Thyroid gland (tissue), 4 donors: ENCODE data around the gene LRRC59. TPM values are rescaled to one million over a fixed set of nuclear protein-coding genes. Genes with fewer than 3 reads are reported as not detected.

ENCODE experiments used
- DNase-seq, 2 donors: peaks; one replicate each; pipeline ENCODE4 v3.0.0-alpha.2; 2019
- H3K27ac ChIP-seq, 3 donors: fragments of 200-600 bp; sonication (generic); 1 replicate in 2 of 3; 2 replicates in 1 of 3; pipeline ENCODE4 v1.5.1; 2016 to 2019; ENCODE audit warnings: mild to moderate bottlenecking in 1 of 3, moderate library complexity in 1 of 3
- H3K27me3 ChIP-seq: fragments of 200-600 bp; sonication (generic); one replicate; pipeline ENCODE4 v1.5.1; 2019
- H3K36me3 ChIP-seq, 2 donors: fragments of 200-600 bp; sonication (generic); one replicate each; pipeline ENCODE4 v1.5.1; 2016 to 2019
- H3K4me1 ChIP-seq, 2 donors: fragments of 200-600 bp; sonication (generic); one replicate each; pipeline ENCODE4 v1.5.1; 2017 to 2019
- H3K4me3 ChIP-seq, 3 donors: fragments of 200-600 bp; sonication (generic); replicated peaks in 1 of 3; 1 replicate in 2 of 3; 2 replicates in 1 of 3; pipeline ENCODE4 v1.5.1; 2016; ENCODE audit warnings: mild to moderate bottlenecking in 1 of 3
- H3K9me3 ChIP-seq: fragments of 200-600 bp; sonication (generic); one replicate; pipeline ENCODE4 v1.5.1; 2017
- POLR2A ChIP-seq, 2 donors: fragments of 450-650 bp; IDR thresholded peaks; one replicate each; pipeline ENCODE4 v1.6.1; 2017; ENCODE audit warnings: antibody characterized with exemption in 2 of 2, mild to moderate bottlenecking in 2 of 2, moderate library complexity in 1 of 2
- WGBS, 2 donors: methylation state at CpG; one replicate each; pipeline ENCODE4 v1.1.5; 2017; 5-methylcytosine and 5-hydroxymethylcytosine counted together
- intact Hi-C: fragments of 100-400 bp; cut with DNase I; formaldehyde crosslinking; loops from one replicate; pipeline ENCODE4 v1.15.1; 2023
- total RNA-seq, 4 donors: library from RNA; depleted of rRNA; stranded (reverse); fragments of >200 nt; gene quantifications; one replicate each; pipeline ENCODE4 v1.2.3, GENCODE V29; 2016
- TF ChIP-seq, protein P1 (sequence below), 6 experiments: fragments of 200-600 bp in 3 of 6; fragments of 450-650 bp in 3 of 6; sonication (generic) in 3 of 6; IDR thresholded peaks; one replicate each; pipeline ENCODE4 v1.5.1; 2016 to 2019; ENCODE audit warnings: antibody characterized with exemption in 6 of 6, mild to moderate bottlenecking in 2 of 6, inconsistent platforms in 1 of 6, moderate library complexity in 1 of 6

LRRC59 gene
- total RNA-seq, 4 donors from 2014 or later: 57.4 to 91.0 (median 77.5) TPM

DNA sequence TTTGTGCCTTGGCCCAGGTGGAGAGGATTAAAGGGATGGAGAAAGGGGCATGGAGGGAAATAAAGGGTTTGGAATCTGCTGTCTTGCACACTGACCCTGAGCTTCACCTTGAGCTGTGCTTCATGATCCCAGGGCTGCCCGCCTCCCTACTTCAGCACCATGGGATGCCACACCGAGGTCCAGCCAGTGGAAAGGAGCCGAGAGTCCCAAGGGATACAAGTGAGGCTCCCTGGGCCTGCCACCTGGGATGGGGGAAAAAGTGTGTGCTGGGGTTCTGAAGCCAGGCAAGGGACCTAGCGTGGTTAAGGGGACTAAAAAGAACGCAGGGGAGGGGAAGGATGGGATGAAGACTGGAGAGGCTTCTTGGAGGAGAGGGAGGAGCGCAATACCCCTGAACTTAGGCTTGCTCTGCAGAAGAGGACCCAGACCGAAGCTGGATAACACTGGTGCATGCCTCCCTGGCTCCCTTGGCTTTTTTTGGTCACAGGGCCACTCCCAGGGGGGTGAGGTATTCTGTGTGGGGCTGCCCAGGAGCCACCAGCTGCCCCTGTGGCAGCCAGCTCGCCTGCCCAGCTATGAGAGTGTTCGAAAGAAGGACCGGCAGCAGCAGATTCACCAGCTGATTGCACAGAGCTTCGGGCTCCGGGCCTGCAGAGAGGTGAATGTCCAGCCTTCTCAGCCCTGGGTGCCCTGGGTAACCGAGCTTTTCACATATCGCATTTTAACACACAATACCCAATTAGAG is 31.5 kb downstream of the LRRC59 start:
- WGBS, 2 donors: 88 to 93% methylated on average over 13 of the region's 14 CpGs
- peaks cover 0 to 6% of the 10 kb centered on the region in 2 donors for H3K4me1 ChIP-seq
- intact Hi-C loops: no loop called here
- DNase-seq: no peak
- H3K27ac ChIP-seq: no peak overlapping the region
- TF ChIP-seq, protein P1, sequence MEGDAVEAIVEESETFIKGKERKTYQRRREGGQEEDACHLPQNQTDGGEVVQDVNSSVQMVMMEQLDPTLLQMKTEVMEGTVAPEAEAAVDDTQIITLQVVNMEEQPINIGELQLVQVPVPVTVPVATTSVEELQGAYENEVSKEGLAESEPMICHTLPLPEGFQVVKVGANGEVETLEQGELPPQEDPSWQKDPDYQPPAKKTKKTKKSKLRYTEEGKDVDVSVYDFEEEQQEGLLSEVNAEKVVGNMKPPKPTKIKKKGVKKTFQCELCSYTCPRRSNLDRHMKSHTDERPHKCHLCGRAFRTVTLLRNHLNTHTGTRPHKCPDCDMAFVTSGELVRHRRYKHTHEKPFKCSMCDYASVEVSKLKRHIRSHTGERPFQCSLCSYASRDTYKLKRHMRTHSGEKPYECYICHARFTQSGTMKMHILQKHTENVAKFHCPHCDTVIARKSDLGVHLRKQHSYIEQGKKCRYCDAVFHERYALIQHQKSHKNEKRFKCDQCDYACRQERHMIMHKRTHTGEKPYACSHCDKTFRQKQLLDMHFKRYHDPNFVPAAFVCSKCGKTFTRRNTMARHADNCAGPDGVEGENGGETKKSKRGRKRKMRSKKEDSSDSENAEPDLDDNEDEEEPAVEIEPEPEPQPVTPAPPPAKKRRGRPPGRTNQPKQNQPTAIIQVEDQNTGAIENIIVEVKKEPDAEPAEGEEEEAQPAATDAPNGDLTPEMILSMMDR (IDR thresholded peaks at IDR 0.05): no peak
- TF ChIP-seq POLR2A (IDR thresholded peaks at IDR 0.05): no peak
- H3K27me3 ChIP-seq: no peaks in the 10 kb centered on the region
- H3K9me3 ChIP-seq: no peaks in the 10 kb centered on the region
- no peak overlapping the region for H3K4me3 ChIP-seq
- H3K36me3 ChIP-seq: peaks cover 31 to 42% of the 10 kb centered on the region in 2 donors

DNA sequence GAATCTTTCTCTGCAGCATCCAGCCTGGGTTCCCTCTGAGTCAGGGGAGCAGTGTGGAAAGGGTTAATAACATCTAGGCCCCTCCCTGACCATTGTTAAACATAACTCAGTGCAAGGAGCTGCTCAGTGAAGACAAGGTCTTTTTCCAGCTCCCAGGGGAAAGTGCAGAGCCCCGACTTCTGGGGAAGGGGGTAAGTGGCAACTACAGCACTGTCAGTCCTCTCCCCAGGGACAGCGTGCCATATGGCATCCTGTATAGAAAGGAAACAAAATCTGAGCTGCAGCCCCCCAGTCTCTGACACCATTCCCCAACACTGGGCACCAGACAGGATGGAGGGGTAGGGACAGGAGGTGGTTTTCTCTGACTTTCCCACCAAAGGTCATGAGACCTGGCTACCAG is 32.2 kb downstream of the LRRC59 start:
- H3K27me3 ChIP-seq: no peaks in the 10 kb centered on the region
- no peaks in the 10 kb centered on the region for H3K9me3 ChIP-seq
- no peak for DNase-seq
- peaks cover 0 to 6% of the 10 kb centered on the region in 2 donors for H3K4me1 ChIP-seq
- WGBS, 2 donors: 64 to 70% methylated on average over 2 of the region's 2 CpGs
- TF ChIP-seq, protein P1 (IDR thresholded peaks at IDR 0.05): no peak
- no peak for TF ChIP-seq POLR2A (IDR thresholded peaks at IDR 0.05)
- intact Hi-C loops: no loop called here
- no peak overlapping the region for H3K4me3 ChIP-seq
- peaks cover 28 to 37% of the 10 kb centered on the region in 2 donors for H3K36me3 ChIP-seq
- no peak overlapping the region for H3K27ac ChIP-seq

DNA sequence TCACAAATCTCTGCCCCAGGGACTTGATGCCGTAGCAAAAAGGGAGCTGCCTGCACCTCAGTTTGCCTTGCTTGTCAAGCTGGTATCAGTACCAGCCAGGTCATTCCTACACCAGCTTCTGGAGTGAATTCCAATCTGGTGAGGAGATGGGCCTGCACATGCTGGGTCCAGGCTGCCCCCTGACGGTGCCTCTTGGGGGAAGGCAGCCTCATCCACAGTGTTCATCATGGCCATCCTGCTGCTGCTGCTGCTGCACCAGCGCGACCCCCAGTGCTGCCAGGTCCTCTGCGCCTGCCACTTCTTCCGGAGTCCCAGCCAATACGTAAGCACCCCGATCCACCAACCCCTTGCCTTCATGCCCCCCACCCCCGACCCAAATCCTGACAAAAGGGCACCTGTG is 32.6 kb downstream of the LRRC59 start:
- DNase-seq: no peak
- intact Hi-C loops: loop anchor here (5.0 kb wide), 1 partner anchor 113 kb away; the partner anchor contains the start of gene RSAD1
- peaks cover 24 to 36% of the 10 kb centered on the region in 2 donors for H3K36me3 ChIP-seq
- peaks cover 0 to 6% of the 10 kb centered on the region in 2 donors for H3K4me1 ChIP-seq
- H3K9me3 ChIP-seq: no peaks in the 10 kb centered on the region
- H3K4me3 ChIP-seq: no peak overlapping the region
- no peaks in the 10 kb centered on the region for H3K27me3 ChIP-seq
- no peak overlapping the region for H3K27ac ChIP-seq
- TF ChIP-seq, protein P1 (IDR thresholded peaks at IDR 0.05): no peak
- 76 to 83% methylated on average over 9 of the region's 9 CpGs for WGBS, 2 donors

DNA sequence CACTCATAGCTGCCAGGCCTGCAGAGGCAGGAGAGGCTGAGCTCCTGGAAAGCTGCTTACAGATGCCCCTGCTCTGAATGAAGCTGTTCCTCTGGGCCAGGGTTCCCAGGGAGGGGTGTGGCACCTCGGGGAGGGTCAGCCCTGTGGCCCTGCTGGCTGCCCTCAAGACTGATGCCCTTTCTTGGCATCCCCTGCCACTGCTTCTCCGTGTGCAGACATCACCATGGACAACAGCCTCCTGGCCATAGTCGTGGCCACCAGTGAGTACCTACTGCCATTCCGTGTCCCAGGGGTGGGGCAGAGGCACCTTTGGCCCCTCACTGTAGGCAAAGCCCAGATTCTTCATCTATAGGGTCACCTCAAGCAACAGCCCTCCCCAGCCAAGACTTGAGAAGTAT is 33.3 kb downstream of the LRRC59 start:
- Histone ChIP-seq H3K27me3 (no peaks in the 10 kb centered on the region), H3K4me3 (no peak overlapping the region), H3K9me3 (no peaks in the 10 kb centered on the region), H3K27ac (no peak overlapping the region), H3K36me3 (peaks cover 21 to 31% of the 10 kb centered on the region in 2 donors), H3K4me1 (peaks cover 0 to 6% of the 10 kb centered on the region in 2 donors)
- TF ChIP-seq, protein P1 (IDR thresholded peaks at IDR 0.05): no peak
- TF ChIP-seq POLR2A (IDR thresholded peaks at IDR 0.05): no peak
- 70% methylated on average over 4 of the region's 4 CpGs; no CpG with 5 or more reads in 1 of the 2 donors for WGBS, 2 donors
- DNase-seq: no peak
- intact Hi-C loops: loop anchor here (5.0 kb wide), 1 partner anchor 113 kb away; the partner anchor contains the start of gene RSAD1
